H1 (cell line): ENCODE measurements around the gene NFASC. TPM values are rescaled to one million over a fixed set of nuclear protein-coding genes. Genes with fewer than 3 reads are reported as not detected.

ENCODE experiments used
- CTCF ChIA-PET: fragments of 300-600 bp; sonication (Branson Sonifier 250); formaldehyde crosslinking; loops from one replicate; lab custom pipeline; 2021; ENCODE audit not compliant: partially characterized antibody; lab: Charles Lee
- POLR2A ChIA-PET: fragments of 300-600 bp; sonication (Branson Sonifier 250); formaldehyde crosslinking; loops from one replicate; lab custom pipeline; 2021; ENCODE audit warnings: inconsistent platforms; ENCODE audit not compliant: partially characterized antibody; lab: Charles Lee
- DNase-seq, 2 experiments: peaks; one replicate each; pipeline versions ENCODE4 v3.0.0 to v3.0.0-alpha.2; 2010 to 2022; ENCODE audit warnings: low spot score in 2 of 2, low read depth in 1 of 2, mixed read lengths in 1 of 2
- FAIRE-seq: peaks from 2 replicates; lab custom pipeline; 2011; peaks lifted over from hg19 to GRCh38; lab: Jason Lieb, UNC
- H2AFZ ChIP-seq: 2 replicates; pipeline ENCODE4 v1.8.1; 2012; ENCODE audit warnings: low read length, inconsistent platforms
- H2AK5ac ChIP-seq: 2 replicates; pipeline ENCODE4 v1.6.1; 2013; ENCODE audit warnings: low read depth, low read length
- H2BK120ac ChIP-seq: replicated peaks from 2 replicates; pipeline ENCODE3; 2013; ENCODE audit warnings: low read depth, low read length, inconsistent platforms
- H2BK12ac ChIP-seq: 2 replicates; pipeline ENCODE4 v1.6.1; 2013; ENCODE audit warnings: low read depth, low read length
- H2BK15ac ChIP-seq: 2 replicates; pipeline ENCODE4 v1.6.1; 2013; ENCODE audit warnings: low read length
- H2BK20ac ChIP-seq: 2 replicates; pipeline ENCODE4 v1.6.1; 2013; ENCODE audit warnings: low read length
- H2BK5ac ChIP-seq: 2 replicates; pipeline ENCODE4 v1.6.1; 2013; ENCODE audit warnings: low read depth, low read length
- H3K14ac ChIP-seq: 2 replicates; pipeline ENCODE4 v1.6.1; 2013; ENCODE audit warnings: inconsistent platforms; ENCODE audit not compliant: insufficient read length
- H3K18ac ChIP-seq: 2 replicates; pipeline ENCODE4 v1.6.1; 2013; ENCODE audit warnings: low read length; ENCODE audit errors: extremely low read depth
- H3K23ac ChIP-seq: 2 replicates; pipeline ENCODE4 v1.6.1; 2013; ENCODE audit warnings: inconsistent platforms; ENCODE audit not compliant: insufficient read length
- H3K23me2 ChIP-seq: 2 replicates; pipeline ENCODE4 v1.6.1; 2013; ENCODE audit warnings: low read depth, low read length
- H3K27ac ChIP-seq: 2 replicates; pipeline ENCODE4 v1.6.1; 2011; ENCODE audit warnings: low read depth, low read length, inconsistent platforms
- H3K27me3 ChIP-seq, 4 experiments: replicated peaks in 1 of 4; 1 replicate in 1 of 4; 2 replicates in 3 of 4; pipeline versions ENCODE4 v1.6.1 to v1.8.1; 2011 to 2013; ENCODE audit warnings: low read length in 3 of 4, mild to moderate bottlenecking in 3 of 4, inconsistent platforms in 2 of 4, mixed read lengths in 2 of 4, moderate library complexity in 1 of 4; ENCODE audit not compliant: control insufficient read depth in 3 of 4, insufficient read depth in 3 of 4; ENCODE audit errors: extremely low read depth in 1 of 4
- H3K36me3 ChIP-seq, 4 experiments: 2 replicates each; pipeline versions ENCODE4 v1.6.1 to v1.8.1; 2011 to 2013; ENCODE audit warnings: mild to moderate bottlenecking in 4 of 4, low read length in 3 of 4, moderate library complexity in 2 of 4, control low read depth in 1 of 4, inconsistent platforms in 1 of 4; ENCODE audit not compliant: insufficient read depth in 4 of 4, control insufficient read depth in 2 of 4
- H3K4ac ChIP-seq: replicated peaks from 2 replicates; pipeline ENCODE3; 2013; ENCODE audit warnings: low read length, low read depth, mixed read lengths, inconsistent platforms; ENCODE audit not compliant: insufficient read length
- H3K4me1 ChIP-seq, 4 experiments: replicated peaks in 1 of 4; 1 replicate in 1 of 4; 2 replicates in 3 of 4; pipeline versions ENCODE4 v1.6.1 to v1.8.1; 2011 to 2013; ENCODE audit warnings: low read length in 3 of 4, inconsistent platforms in 2 of 4, mixed read lengths in 1 of 4; ENCODE audit not compliant: insufficient read depth in 4 of 4, control insufficient read depth in 3 of 4
- H3K4me2 ChIP-seq, 2 experiments: 2 replicates each; pipeline versions ENCODE4 v1.6.1 to v1.8.1; 2011 to 2013; ENCODE audit warnings: low read depth in 2 of 2, low read length in 2 of 2, control low read depth in 1 of 2, inconsistent platforms in 1 of 2, mild to moderate bottlenecking in 1 of 2; ENCODE audit not compliant: insufficient read depth in 1 of 2
- H3K4me3 ChIP-seq, 4 experiments: fragments of 200-600, 300-600 bp in 1 of 4; sonication (generic), shearing (Covaris generic), sonication (Bioruptor Twin) in 1 of 4; 2 replicates each; pipeline versions ENCODE4 v1.5.1 to v1.8.1; 2011 to 2016; ENCODE audit warnings: low read length in 4 of 4, low read depth in 3 of 4, control low read depth in 2 of 4, inconsistent platforms in 2 of 4, mild to moderate bottlenecking in 2 of 4, mixed read lengths in 1 of 4, moderate library complexity in 1 of 4; ENCODE audit not compliant: insufficient read depth in 2 of 4; ENCODE audit errors: extremely low read depth in 1 of 4
- H3K56ac ChIP-seq: replicated peaks from 2 replicates; pipeline ENCODE3; 2013; ENCODE audit warnings: low read depth, mild to moderate bottlenecking, mixed read lengths, low read length, inconsistent platforms; ENCODE audit not compliant: insufficient read length
- H3K79me1 ChIP-seq: 2 replicates; pipeline ENCODE4 v1.6.1; 2013; ENCODE audit warnings: low read depth, low read length, control low read depth
- H3K79me2 ChIP-seq, 2 experiments: 2 replicates each; pipeline versions ENCODE4 v1.6.1 to v1.8.1; 2012 to 2013; ENCODE audit warnings: low read length in 2 of 2, mild to moderate bottlenecking in 2 of 2, inconsistent platforms in 1 of 2; ENCODE audit not compliant: insufficient read depth in 2 of 2, control insufficient read depth in 1 of 2
- H3K9ac ChIP-seq, 4 experiments: replicated peaks in 1 of 4; 1 replicate in 1 of 4; 2 replicates in 3 of 4; pipeline versions ENCODE4 v1.6.1 to v1.8.1; 2011 to 2013; ENCODE audit warnings: low read depth in 3 of 4, low read length in 3 of 4, control low read depth in 2 of 4, mild to moderate bottlenecking in 2 of 4, moderate library complexity in 2 of 4, inconsistent platforms in 1 of 4; ENCODE audit errors: extremely low read depth in 1 of 4
- H3K9me3 ChIP-seq, 2 experiments: 2 replicates each; pipeline versions ENCODE4 v1.6.1 to v1.8.1; 2012 to 2013; ENCODE audit warnings: mild to moderate bottlenecking in 2 of 2, moderate library complexity in 2 of 2, control low read depth in 1 of 2, inconsistent platforms in 1 of 2, low read depth in 1 of 2, low read length in 1 of 2, mixed read lengths in 1 of 2; ENCODE audit not compliant: insufficient read depth in 2 of 2
- H4K20me1 ChIP-seq, 2 experiments: replicated peaks in 1 of 2; 2 replicates each; pipeline versions ENCODE3 to v1.8.1; 2011 to 2013; ENCODE audit warnings: inconsistent platforms in 2 of 2, low read length in 2 of 2, mild to moderate bottlenecking in 1 of 2; ENCODE audit not compliant: insufficient read depth in 2 of 2, control insufficient read depth in 1 of 2
- H4K5ac ChIP-seq: 2 replicates; pipeline ENCODE4 v1.6.1; 2013; ENCODE audit warnings: low read length, low read depth, mixed read lengths, inconsistent platforms; ENCODE audit not compliant: insufficient read length
- H4K8ac ChIP-seq: 2 replicates; pipeline ENCODE4 v1.8.0; 2013; ENCODE audit warnings: mild to moderate bottlenecking, moderate library complexity, low read length, inconsistent platforms; ENCODE audit not compliant: insufficient read depth; ENCODE audit errors: extremely low read depth
- H4K91ac ChIP-seq: replicated peaks from 2 replicates; pipeline ENCODE3; 2013; ENCODE audit warnings: low read length, mixed read lengths, inconsistent platforms; ENCODE audit not compliant: insufficient read length
- CBX5 ChIP-seq: fragments of 300-800, 300-1000 bp; sonication (generic); IDR thresholded peaks from 2 replicates; pipeline ENCODE4 v1.7.1; 2016; ENCODE audit warnings: antibody characterized with exemption, low read length, low read depth
- HDAC6 ChIP-seq: IDR thresholded peaks from one replicate; pipeline ENCODE4 v1.7.1; 2012; ENCODE audit warnings: low read depth, mild to moderate bottlenecking, inconsistent platforms, low read length, moderate library complexity
- JUND ChIP-seq: IDR thresholded peaks from 2 replicates; pipeline ENCODE4 v1.6.1; 2011; ENCODE audit warnings: mild to moderate bottlenecking, improper control_type of control experiment, low read length
- KDM5A ChIP-seq: fragments of 200-600 bp; IDR thresholded peaks from 2 replicates; pipeline ENCODE4 v1.7.1; 2012; ENCODE audit warnings: mild to moderate bottlenecking, low read length, inconsistent platforms, mixed read lengths
- MAFK ChIP-seq: IDR thresholded peaks from 2 replicates; pipeline ENCODE4 v1.6.1; 2012; ENCODE audit warnings: low read depth, mild to moderate bottlenecking, improper control_type of control experiment, low read length
- NANOG ChIP-seq: IDR thresholded peaks from 2 replicates; pipeline ENCODE4 v1.6.1; 2011; ENCODE audit warnings: low read length, low read depth, mild to moderate bottlenecking, inconsistent platforms; ENCODE audit not compliant: insufficient read depth, poor library complexity, severe bottlenecking
- RAD21 ChIP-seq, 2 experiments: IDR thresholded peaks in 1 of 2; conservative IDR thresholded peaks in 1 of 2; 2 replicates each; pipeline ENCODE4 v1.6.1; 2011; ENCODE audit warnings: low read depth in 2 of 2, low read length in 2 of 2, improper control_type of control experiment in 1 of 2, inconsistent platforms in 1 of 2, mild to moderate bottlenecking in 1 of 2, moderate library complexity in 1 of 2
- RBBP5 ChIP-seq: IDR thresholded peaks from 2 replicates; pipeline ENCODE4 v1.7.1; 2012; ENCODE audit warnings: low read depth, mild to moderate bottlenecking, inconsistent platforms, low read length, moderate library complexity, borderline replicate concordance
- RXRA ChIP-seq: IDR thresholded peaks from 2 replicates; pipeline ENCODE4 v1.6.1; 2011; ENCODE audit warnings: low read depth, mild to moderate bottlenecking, low read length, moderate library complexity; ENCODE audit not compliant: insufficient read depth
- SP2 ChIP-seq: IDR thresholded peaks from 2 replicates; pipeline ENCODE4 v1.6.1; 2012; ENCODE audit warnings: mild to moderate bottlenecking, low read length, inconsistent platforms
- SUZ12 ChIP-seq: fragments of 200-600 bp; sonication (generic); IDR thresholded peaks from 2 replicates; pipeline ENCODE4 v1.6.1; 2012; ENCODE audit warnings: mild to moderate bottlenecking, inconsistent platforms, low read length, moderate library complexity, mixed read lengths
- TAF1 ChIP-seq: IDR thresholded peaks from 2 replicates; pipeline ENCODE4 v1.6.1; 2011; ENCODE audit warnings: mild to moderate bottlenecking, low read depth, low read length
- TCF12 ChIP-seq: IDR thresholded peaks from 2 replicates; pipeline ENCODE4 v1.6.1; 2011; ENCODE audit warnings: low read depth, mild to moderate bottlenecking, low read length
- YY1 ChIP-seq: IDR thresholded peaks from 2 replicates; pipeline ENCODE4 v1.6.1; 2011; ENCODE audit warnings: low read depth, mild to moderate bottlenecking, low read length
- ZNF274 ChIP-seq: IDR thresholded peaks from 2 replicates; pipeline ENCODE4 v1.7.0; 2012; ENCODE audit warnings: low read length, borderline replicate concordance; ENCODE audit errors: extremely low read depth
- WGBS, 2 experiments: shearing (Covaris generic) in 1 of 2; methylation state at CpG; one replicate each; pipeline versions ENCODE4 v1.1.6 to v1.1.7; 2013 to 2015; ENCODE audit warnings: low lambda C conversion rate in 2 of 2, mixed read lengths in 2 of 2, inconsistent platforms in 1 of 2, low coverage in 1 of 2, missing lambda C conversion rate in 1 of 2; ENCODE audit not compliant: insufficient replicate concordance in 2 of 2, insufficient coverage in 1 of 2, insufficient read length in 1 of 2; ENCODE audit errors: extremely low coverage in 1 of 2, missing lambda C conversion rate in 1 of 2; 5-methylcytosine and 5-hydroxymethylcytosine counted together
- polyA plus RNA-seq, 7 experiments: library from polyadenylated mRNA; depleted of rRNA in 3 of 7; stranded (reverse) in 5 of 7; unstranded in 2 of 7; fragments of >200 nt in 5 of 7; fragments of 200-250 nt in 2 of 7; gene quantifications; 1 replicate in 5 of 7; 2 replicates in 1 of 7; 4 replicates in 1 of 7; pipeline versions ENCODE4 v1.2.1 to v1.2.3, GENCODE V29; 2011 to 2013; ENCODE audit warnings: missing spikeins in 2 of 7, mixed read lengths in 2 of 7
- total RNA-seq: library from RNA; stranded (reverse); fragmentation: NEBNext Ultra II Directional; extraction: Animal tissue kit (Norgen Biotek cat#: 25700); gene quantifications from 2 replicates; pipeline ENCODE4 v1.2.1, GENCODE V29; 2021

Gene NFASC
- total and polyA plus RNA-seq, 2 of the 8 experiments (the other 6 are each of a cell fraction or from before 2014, with no cell fraction given), result 5.0 to 15.2 TPM

GRCh38 chr1:204887846-204888245, 17.2 kb downstream of the NFASC start:
- H2BK120ac ChIP-seq, result no peak overlapping the region
- H3K79me2 ChIP-seq, result no peaks in the 10 kb centered on the region
- H3K27me3 ChIP-seq, result no peaks in the 10 kb centered on the region
- H3K23me2 ChIP-seq, result no peaks in the 10 kb centered on the region
- no peak overlapping the region for H2AK5ac ChIP-seq
- no peak overlapping the region for H3K23ac ChIP-seq
- H3K27ac ChIP-seq, result no peak overlapping the region
- H4K91ac ChIP-seq, result no peak overlapping the region
- H4K5ac ChIP-seq, result no peak overlapping the region
- no peaks in the 10 kb centered on the region for H3K9me3 ChIP-seq
- no peak overlapping the region for H3K56ac ChIP-seq
- no peak overlapping the region for H3K9ac ChIP-seq
- ChIA-PET CTCF (interaction anchor here (1.0 to 1.8 kb wide), 2 partner anchors 54 to 68 kb away, joined by 3 read pairs; no protein-coding TSS in a partner anchor), POLR2A (interaction anchor here (1.6 kb wide), 1 partner anchor 12 kb away, joined by 3 read pairs; no protein-coding TSS in a partner anchor)
- H3K14ac ChIP-seq, result no peak overlapping the region
- 80% methylated on average over 2 of the region's 2 CpGs; no CpG with 5 or more reads in 1 of the 2 experiments for WGBS, 2 experiments
- no peaks in the 10 kb centered on the region for H3K79me1 ChIP-seq
- H2BK15ac ChIP-seq, result no peak overlapping the region
- H3K4ac ChIP-seq, result no peak overlapping the region
- no peak overlapping the region for H2BK5ac ChIP-seq
- H3K4me1 ChIP-seq, result 0 out of 7 replicates have a peak, but pooled peaks cover 0 to 3% (median 1%) of the 10 kb centered on the region in 4 experiments
- DNase-seq (no peak), FAIRE-seq (no peak)
- H2AFZ ChIP-seq, result no peak overlapping the region
- H2BK12ac ChIP-seq, result no peak overlapping the region
- H4K20me1 ChIP-seq, result no peaks in the 10 kb centered on the region
- H3K36me3 ChIP-seq, result no peaks in the 10 kb centered on the region
- no peak overlapping the region for H2BK20ac ChIP-seq
- no peak overlapping the region for H3K18ac ChIP-seq
- H3K4me3 ChIP-seq, result no peak overlapping the region
- H4K8ac ChIP-seq, result no peak overlapping the region
- no peak overlapping the region for H3K4me2 ChIP-seq
- TF ChIP-seq TAF1 (no peak), HDAC6 (no peak), TCF12 (no peak), SUZ12 (no peak), RBBP5 (no peak), JUND (no peak), RAD21 (IDR thresholded peaks at IDR 0.05 in 1 of 2, conservative IDR thresholded peaks at IDR 0.05 in 1 of 2; ENCODE audit: low read depth in 2 of 2, low read length in 2 of 2) (no peak), MAFK (no peak), NANOG (no peak), KDM5A (no peak), SP2 (no peak), YY1 (no peak), RXRA (no peak), ZNF274 (no peak), CBX5 (no peak)
